Measurements from ENCODE around the gene EEF2K. TPM values are rescaled to one million over a fixed set of nuclear protein-coding genes. Genes with fewer than 3 reads are reported as not detected.
A peak's percentile ranks its signal among the peaks of the same experiment; 100 is the strongest.

The EEF2K gene
- total and polyA plus RNA-seq, 2 of the 13 experiments (the other 11 are each of a cell fraction or from before 2014, with no cell fraction given), result 22.0 to 23.8 TPM

DNA sequence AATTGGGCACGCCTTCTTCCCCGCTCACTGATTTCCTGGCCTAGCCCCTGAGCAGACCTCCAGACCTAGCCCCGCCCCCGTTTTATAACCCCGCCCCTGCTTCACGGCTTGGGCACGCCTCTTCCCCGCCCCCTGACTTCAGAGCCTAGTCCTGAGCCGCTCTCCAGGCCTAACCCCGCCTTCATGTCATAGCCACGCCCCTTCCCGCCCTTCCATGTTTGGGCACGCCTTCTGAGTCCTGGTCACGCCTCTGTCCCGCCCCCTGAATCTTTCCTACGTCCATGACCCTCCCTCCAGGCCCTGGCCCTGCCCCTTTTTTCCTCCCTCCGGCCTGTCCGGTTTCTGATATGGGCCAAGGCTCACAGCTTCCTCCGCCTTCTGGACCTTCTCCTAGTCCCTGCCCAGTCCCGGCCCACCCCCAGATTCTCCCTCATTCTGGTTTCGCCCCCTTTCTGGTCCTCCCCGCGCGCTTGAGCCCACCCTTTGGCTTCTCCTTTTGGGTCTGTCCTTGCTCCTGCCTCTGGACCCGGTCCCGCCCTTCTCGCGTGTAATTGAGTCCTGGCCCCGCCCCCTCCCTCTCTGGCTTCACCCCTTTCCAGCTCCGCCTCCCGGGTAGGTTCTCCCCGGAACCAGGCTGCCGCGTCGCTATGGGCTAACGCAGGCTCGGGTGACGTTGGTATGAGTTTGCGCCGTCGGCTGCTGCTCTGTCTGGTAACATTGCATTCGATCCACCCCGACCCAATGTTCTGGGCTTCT is 15.1 kb upstream of the EEF2K start (continued):
- TF ChIP-seq, protein P1, sequence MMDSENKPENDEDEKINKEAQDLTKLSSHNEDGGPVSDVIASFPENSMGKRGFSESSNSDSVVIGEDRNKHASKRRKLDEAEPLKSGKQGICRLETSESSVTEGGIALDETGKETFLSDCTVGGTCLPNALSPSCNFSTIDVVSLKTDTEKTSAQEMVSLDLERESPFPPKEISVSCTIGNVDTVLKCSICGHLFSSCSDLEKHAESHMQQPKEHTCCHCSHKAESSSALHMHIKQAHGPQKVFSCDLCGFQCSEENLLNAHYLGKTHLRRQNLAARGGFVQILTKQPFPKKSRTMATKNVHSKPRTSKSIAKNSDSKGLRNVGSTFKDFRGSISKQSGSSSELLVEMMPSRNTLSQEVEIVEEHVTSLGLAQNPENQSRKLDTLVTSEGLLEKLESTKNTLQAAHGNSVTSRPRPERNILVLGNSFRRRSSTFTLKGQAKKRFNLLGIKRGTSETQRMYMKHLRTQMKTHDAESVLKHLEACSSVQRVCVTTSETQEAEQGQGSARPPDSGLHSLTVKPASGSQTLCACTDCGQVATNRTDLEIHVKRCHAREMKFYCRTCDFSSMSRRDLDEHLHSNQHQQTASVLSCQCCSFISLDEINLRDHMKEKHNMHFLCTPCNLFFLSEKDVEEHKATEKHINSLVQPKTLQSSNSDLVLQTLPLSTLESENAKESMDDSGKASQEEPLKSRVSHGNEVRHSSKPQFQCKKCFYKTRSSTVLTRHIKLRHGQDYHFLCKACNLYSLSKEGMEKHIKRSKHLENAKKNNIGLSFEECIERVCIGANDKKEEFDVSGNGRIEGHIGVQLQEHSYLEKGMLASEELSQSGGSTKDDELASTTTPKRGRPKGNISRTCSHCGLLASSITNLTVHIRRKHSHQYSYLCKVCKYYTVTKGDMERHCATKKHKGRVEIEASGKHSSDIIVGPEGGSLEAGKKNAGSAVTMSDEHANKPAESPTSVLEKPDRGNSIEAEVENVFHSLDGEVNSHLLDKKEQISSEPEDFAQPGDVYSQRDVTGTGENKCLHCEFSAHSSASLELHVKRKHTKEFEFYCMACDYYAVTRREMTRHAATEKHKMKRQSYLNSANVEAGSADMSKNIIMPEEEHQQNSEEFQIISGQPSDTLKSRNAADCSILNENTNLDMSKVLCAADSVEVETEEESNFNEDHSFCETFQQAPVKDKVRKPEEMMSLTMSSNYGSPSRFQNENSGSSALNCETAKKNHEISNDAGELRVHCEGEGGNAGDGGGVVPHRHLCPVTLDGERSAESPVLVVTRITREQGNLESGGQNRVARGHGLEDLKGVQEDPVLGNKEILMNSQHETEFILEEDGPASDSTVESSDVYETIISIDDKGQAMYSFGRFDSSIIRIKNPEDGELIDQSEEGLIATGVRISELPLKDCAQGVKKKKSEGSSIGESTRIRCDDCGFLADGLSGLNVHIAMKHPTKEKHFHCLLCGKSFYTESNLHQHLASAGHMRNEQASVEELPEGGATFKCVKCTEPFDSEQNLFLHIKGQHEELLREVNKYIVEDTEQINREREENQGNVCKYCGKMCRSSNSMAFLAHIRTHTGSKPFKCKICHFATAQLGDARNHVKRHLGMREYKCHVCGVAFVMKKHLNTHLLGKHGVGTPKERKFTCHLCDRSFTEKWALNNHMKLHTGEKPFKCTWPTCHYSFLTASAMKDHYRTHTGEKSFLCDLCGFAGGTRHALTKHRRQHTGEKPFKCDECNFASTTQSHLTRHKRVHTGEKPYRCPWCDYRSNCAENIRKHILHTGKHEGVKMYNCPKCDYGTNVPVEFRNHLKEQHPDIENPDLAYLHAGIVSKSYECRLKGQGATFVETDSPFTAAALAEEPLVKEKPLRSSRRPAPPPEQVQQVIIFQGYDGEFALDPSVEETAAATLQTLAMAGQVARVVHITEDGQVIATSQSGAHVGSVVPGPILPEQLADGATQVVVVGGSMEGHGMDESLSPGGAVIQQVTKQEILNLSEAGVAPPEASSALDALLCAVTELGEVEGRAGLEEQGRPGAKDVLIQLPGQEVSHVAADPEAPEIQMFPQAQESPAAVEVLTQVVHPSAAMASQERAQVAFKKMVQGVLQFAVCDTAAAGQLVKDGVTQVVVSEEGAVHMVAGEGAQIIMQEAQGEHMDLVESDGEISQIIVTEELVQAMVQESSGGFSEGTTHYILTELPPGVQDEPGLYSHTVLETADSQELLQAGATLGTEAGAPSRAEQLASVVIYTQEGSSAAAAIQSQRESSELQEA (CRISPR knock-in tag; IDR thresholded peaks at IDR 0.05; ENCODE audit: not compliant biosample characterization), result no peak
- no peak for TF ChIP-seq SRSF9 (IDR thresholded peaks at IDR 0.05; ENCODE audit: borderline replicate concordance, insufficient read depth, low read depth, low read length, poor library complexity, severe bottlenecking)
- peak; percentile 98 for TF ChIP-seq RBM39 (IDR thresholded peaks at IDR 0.05; ENCODE audit: low read depth, low read length, poor library complexity, severe bottlenecking)
- no peak for TF ChIP-seq ATAD3A (CRISPR knock-in tag; IDR thresholded peaks at IDR 0.05)
- TF ChIP-seq ZNF350 (CRISPR knock-in tag; IDR thresholded peaks at IDR 0.05; ENCODE audit: borderline replicate concordance, low read depth), result peak; percentile 77
- TF ChIP-seq PTBP1 (IDR thresholded peaks at IDR 0.05; ENCODE audit: low read depth, low read length, poor library complexity, severe bottlenecking), result no peak
- peak; percentile 68 for TF ChIP-seq ZNF605 (CRISPR knock-in tag; IDR thresholded peaks at IDR 0.05)
- TF ChIP-seq MIER2 (CRISPR knock-in tag; IDR thresholded peaks at IDR 0.05), result no peak
- TF ChIP-seq ZBTB7B (CRISPR knock-in tag; IDR thresholded peaks at IDR 0.05), result 0 out of 2 replicates have a peak, but pooled peaks have one; percentile 20
- TF ChIP-seq DNMT3B (CRISPR knock-in tag; conservative IDR thresholded peaks at IDR 0.05), result no peak; the same call in 1 of the 2 replicates
- TF ChIP-seq, protein P2, sequence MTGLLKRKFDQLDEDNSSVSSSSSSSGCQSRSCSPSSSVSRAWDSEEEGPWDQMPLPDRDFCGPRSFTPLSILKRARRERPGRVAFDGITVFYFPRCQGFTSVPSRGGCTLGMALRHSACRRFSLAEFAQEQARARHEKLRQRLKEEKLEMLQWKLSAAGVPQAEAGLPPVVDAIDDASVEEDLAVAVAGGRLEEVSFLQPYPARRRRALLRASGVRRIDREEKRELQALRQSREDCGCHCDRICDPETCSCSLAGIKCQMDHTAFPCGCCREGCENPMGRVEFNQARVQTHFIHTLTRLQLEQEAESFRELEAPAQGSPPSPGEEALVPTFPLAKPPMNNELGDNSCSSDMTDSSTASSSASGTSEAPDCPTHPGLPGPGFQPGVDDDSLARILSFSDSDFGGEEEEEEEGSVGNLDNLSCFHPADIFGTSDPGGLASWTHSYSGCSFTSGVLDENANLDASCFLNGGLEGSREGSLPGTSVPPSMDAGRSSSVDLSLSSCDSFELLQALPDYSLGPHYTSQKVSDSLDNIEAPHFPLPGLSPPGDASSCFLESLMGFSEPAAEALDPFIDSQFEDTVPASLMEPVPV (CRISPR knock-in tag; IDR thresholded peaks at IDR 0.05), result no peak; the same call in 1 of the 2 replicates
- TF ChIP-seq FOXA1 (IDR thresholded peaks at IDR 0.05), result no peak
- peak; percentile 63 for TF ChIP-seq FOXA1 (CRISPR knock-in tag; IDR thresholded peaks at IDR 0.05)
- 0 out of 2 replicates have a peak, but pooled peaks have one; percentile 31 for TF ChIP-seq RELA (CRISPR knock-in tag; IDR thresholded peaks at IDR 0.05)
- no peak; the same call in 1 of the 2 replicates for TF ChIP-seq MTA1 (CRISPR knock-in tag; IDR thresholded peaks at IDR 0.05; ENCODE audit: borderline replicate concordance)
- peak; percentile 23; the same call in 1 of the 2 replicates for TF ChIP-seq BCL6 (CRISPR knock-in tag; IDR thresholded peaks at IDR 0.05)
- TF ChIP-seq, protein P3, sequence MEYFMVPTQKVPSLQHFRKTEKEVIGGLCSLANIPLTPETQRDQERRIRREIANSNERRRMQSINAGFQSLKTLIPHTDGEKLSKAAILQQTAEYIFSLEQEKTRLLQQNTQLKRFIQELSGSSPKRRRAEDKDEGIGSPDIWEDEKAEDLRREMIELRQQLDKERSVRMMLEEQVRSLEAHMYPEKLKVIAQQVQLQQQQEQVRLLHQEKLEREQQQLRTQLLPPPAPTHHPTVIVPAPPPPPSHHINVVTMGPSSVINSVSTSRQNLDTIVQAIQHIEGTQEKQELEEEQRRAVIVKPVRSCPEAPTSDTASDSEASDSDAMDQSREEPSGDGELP (IDR thresholded peaks at IDR 0.05; ENCODE audit: borderline replicate concordance, low read depth), result peak; percentile 47; the same call in 1 of the 2 replicates

Measured in HepG2 (cell line).